GM18909 (cell line): ENCODE results near the gene KSR1.
A peak's percentile ranks its signal among the peaks of the same experiment; 100 is the strongest.
"Not testable (repeated sequence)": the region's sequence is repeated elsewhere in the genome, so short reads cannot be mapped to it uniquely, and the experiment has no call there.

Experiments used
- ATAC-seq: cut with Tn5 transposase; IDR thresholded peaks from one replicate; pipeline ENCODE4 v1.9.1; 2021; ENCODE audit warnings: mild to moderate bottlenecking; ENCODE audit not compliant: unreplicated experiment, poor library complexity

KSR1 gene

GRCh38 chr17:27489045-27489715 is 32.9 kb downstream of the KSR1 start:
- no peak for ATAC-seq

GRCh38 chr17:27490391-27490790 is 34.1 kb downstream of the KSR1 start:
- no peak for ATAC-seq

- no peak for ATAC-seq
These were observed 35.5 kb downstream of the KSR1 start for GRCh38 chr17:27491713-27492190.

- no peak for ATAC-seq
These were observed 36.2 kb downstream of the KSR1 start for GRCh38 chr17:27492470-27492869.

- ATAC-seq: no peak
These were observed 36.8 kb downstream of the KSR1 start for GRCh38 chr17:27493088-27493487.

DNA sequence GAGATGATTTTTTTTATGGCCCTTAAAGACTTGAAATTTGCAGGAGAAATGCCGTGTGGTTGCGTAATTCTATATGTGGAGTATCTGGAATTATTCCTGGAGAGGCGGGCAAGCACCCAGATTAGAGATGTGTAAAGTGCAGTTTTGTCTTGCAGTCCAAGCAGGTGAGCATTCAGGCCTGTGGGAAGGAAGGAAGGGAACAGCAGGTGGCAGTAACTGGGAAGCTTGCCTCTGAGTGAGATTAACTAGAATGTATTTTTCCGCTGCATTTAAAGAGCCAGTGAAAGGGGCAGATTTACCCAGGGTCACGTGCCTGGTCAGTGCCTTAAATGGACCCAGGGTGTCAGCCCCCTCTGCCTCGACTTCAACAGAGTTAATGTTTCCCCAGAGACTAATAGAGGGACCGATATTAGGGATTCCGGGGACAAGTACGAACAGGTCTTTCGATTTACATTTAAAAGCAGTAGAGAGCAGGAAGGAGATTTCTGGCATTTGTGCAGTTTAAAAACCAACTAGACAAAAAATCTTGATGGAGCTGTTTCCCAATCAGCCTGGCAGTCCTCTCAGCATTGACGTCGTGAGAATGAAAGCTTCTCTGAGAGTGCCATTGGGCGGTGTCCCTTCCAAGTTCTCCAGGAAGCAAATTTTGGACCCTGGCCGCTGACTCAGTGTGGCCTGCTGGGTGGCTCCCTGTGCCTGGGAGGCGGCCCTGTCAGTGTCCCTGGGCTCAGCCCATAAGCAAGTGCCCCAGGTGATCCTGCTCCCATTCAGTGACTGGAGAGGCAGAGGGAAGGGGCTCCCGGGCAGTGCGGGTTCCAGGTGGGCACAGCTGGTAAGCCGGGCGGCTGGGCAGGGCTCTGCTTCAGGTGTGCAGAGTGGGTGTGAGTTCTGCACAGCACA is 38.2 kb downstream of the KSR1 start:
- no peak for ATAC-seq

DNA sequence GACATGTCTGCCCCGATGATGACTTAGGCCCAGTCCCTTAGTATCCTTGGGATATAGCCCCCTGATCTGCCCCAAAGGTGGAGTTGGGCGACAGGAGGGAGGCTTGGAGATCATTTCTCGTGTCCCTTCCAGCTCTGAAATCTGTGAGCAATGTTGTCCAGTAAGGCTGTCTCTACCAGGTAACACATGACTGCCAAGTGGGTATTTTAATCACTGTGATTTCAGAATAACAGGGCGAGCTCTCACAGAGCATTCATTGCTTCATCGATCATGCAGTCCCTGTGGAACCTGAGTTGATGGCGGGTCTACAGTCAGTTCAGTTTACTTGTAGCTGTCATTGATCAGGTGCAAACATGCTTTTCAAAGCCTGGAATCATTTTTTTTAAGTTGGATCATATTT is 39.2 kb downstream of the KSR1 start:
- peak; percentile 29 for ATAC-seq

- peak; percentile 27 for ATAC-seq
These were observed 39.8 kb downstream of the KSR1 start for GRCh38 chr17:27496005-27496404.

- ATAC-seq: peak; percentile 51
These were observed 40.2 kb downstream of the KSR1 start for GRCh38 chr17:27496437-27496943.

DNA sequence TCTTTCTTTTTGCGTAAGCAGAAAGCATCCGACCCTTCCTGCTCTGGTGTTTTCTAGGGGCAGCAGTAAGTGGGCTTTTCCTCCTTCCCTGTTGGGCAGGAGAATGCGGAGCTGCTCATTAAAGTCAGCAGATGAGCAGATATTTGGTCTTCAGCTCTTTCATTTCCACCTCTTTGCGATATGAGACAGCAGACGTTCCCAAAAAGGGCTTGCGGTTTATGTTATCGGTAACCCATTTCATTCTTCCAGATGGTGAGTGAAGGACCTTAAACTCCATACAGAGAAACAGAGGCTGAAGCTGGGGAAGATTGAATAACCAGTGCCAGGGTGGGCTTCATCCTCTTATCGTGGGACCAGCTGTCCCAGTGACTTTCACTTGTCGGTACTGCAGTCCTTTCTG is 40.7 kb downstream of the KSR1 start:
- no peak for ATAC-seq

DNA sequence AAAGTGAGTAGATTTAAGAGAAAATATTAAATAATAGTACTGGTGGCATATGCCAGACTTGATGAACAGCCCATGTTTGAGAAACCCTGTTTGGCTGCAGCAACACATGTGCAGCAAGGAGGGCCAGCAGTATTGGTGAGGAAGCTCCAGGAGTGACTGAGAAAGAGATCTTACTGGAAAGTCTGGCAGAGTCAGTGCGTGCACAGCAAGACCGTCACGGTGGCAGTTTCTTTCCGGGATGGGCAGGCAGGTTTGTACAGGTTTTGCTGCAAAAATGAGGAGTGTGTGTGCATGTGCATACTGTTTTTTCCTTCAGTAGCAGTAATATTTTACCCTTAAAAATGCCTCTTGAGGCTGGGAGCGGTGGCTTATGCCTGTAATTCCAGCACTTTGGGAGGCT is 41.4 kb downstream of the KSR1 start:
- no peak for ATAC-seq

GRCh38 chr17:27498615-27499309 is 42.5 kb downstream of the KSR1 start:
- no peak for ATAC-seq

DNA sequence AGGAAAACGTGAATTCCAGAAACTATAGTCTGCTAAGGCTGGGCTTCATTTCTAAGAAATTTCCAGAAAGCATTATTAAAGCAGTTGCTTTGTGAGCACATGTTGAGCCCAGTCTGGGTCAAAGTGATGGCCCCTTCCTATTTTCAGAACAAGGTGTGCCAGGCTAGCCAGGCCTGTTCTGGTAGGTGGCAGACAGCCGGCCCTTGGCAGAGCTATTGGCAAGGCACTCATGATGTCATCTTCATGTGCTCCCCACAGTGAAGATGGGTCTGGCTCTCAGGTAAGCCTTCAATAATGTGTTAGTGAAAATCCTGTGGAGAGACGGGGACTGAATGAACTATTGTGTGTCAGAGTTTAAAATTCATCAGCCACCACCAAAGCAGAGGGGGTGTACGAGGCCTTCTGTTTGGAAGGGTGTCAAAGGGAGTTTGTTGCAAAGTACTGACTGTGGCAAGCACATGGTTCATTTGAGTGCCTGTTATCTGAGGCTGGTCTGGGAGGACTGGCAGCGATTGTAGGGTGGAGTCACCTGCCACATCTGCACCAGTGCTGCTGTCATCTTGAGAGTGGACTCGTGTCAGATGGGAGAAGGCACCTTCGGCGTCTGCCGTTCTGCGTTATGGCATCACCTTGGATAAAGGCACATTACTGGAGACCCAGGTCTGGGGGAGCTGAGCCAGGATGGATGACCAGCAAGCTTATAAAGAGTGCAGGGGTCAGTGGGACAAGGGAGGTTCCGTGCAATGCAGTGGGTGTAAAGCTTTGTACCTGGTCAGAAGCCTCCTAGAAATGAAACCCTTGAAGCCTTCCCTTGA is 43.4 kb downstream of the KSR1 start:
- no peak for ATAC-seq

GRCh38 chr17:27501338-27501737 is 45.1 kb downstream of the KSR1 start:
- not testable (repeated sequence) for ATAC-seq

DNA sequence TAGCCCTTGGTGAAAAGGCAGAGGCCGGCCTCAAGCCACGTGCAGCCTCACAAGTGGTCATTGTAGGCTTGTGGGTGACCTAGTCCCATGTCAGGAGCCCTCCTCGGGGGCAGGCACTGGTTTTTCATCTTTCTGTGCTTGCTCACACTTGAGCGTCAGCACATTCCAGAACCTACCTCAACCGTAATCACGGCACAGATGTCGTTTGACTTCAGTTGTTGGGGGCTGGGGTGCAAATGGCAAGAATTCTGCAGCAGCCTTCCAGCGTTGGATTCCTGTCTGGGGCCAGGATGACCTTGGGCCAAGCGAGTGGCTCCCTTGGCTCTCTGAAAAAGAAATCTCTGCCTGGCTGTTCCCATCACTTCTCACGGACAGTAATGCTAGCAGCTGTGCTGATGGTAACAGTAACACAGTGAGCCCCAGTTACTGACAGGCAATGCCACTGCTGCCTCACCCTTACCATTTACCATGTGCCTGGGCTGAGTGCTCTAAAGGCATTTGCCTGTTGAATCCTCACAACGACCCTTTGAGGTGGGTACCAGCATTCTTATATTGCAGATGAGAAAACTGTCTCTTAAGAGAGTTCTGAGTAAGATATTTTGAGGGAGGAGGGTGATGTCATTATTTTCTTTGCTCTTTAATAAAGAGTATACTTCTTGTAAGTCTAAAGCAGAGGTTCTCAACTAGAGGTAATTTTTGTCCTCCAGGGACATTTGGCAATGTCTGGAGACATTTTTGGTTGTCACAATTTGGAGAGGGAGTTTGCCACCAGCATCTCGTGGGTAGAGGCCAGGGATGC is 46.5 kb downstream of the KSR1 start:
- ATAC-seq: no peak

GRCh38 chr17:27503611-27504010 is 47.4 kb downstream of the KSR1 start:
- ATAC-seq: no peak

- no peak for ATAC-seq
These were observed 48.1 kb downstream of the KSR1 start for GRCh38 chr17:27504188-27504995.
